Testis (tissue), 2 donors: ENCODE measurements around the gene UROS.

Experiments
- POLR2A ChIP-seq: fragments of 450-650 bp; IDR thresholded peaks from one replicate; pipeline ENCODE4 v1.6.1; 2017; ENCODE audit warnings: antibody characterized with exemption, mild to moderate bottlenecking, moderate library complexity
- TF ChIP-seq, protein P1 (sequence below), 3 experiments: fragments of 450-650 bp in 2 of 3; fragments of 200-600 bp in 1 of 3; sonication (generic) in 1 of 3; IDR thresholded peaks; one replicate each; pipeline ENCODE4 v1.5.1; 2016 to 2019; ENCODE audit warnings: antibody characterized with exemption in 3 of 3, mild to moderate bottlenecking in 2 of 3, moderate library complexity in 1 of 3

DNA sequence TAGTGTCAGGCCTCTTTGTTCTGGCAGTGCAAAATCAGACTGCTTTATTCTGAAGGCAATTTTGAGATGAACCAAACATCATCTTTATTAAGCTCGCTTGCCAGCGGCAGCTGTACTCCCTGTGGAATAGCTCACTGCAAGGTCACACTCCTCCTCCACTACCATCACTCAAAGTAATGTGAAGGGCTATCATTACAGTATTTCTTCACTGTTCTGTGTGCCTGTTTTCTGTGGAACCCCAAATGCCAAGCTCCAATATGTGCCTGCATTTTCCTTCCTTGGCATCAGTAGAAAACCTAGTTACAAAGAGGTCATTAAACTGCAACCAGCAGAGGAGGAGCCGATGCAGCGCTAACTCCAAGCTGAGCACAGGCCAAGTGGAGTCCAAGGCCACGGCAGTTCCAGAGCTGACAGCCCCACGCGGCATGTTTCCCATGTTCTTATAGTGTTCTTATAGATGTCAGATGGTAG, 21.7 kb upstream of the UROS start:
- TF ChIP-seq, protein P1, sequence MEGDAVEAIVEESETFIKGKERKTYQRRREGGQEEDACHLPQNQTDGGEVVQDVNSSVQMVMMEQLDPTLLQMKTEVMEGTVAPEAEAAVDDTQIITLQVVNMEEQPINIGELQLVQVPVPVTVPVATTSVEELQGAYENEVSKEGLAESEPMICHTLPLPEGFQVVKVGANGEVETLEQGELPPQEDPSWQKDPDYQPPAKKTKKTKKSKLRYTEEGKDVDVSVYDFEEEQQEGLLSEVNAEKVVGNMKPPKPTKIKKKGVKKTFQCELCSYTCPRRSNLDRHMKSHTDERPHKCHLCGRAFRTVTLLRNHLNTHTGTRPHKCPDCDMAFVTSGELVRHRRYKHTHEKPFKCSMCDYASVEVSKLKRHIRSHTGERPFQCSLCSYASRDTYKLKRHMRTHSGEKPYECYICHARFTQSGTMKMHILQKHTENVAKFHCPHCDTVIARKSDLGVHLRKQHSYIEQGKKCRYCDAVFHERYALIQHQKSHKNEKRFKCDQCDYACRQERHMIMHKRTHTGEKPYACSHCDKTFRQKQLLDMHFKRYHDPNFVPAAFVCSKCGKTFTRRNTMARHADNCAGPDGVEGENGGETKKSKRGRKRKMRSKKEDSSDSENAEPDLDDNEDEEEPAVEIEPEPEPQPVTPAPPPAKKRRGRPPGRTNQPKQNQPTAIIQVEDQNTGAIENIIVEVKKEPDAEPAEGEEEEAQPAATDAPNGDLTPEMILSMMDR (IDR thresholded peaks at IDR 0.05), result no peak
- TF ChIP-seq POLR2A, result no peak
